GM23338 (cell line): Measurements from ENCODE around the gene ACADVL. TPM values are rescaled to one million over a fixed set of nuclear protein-coding genes. Genes with fewer than 3 reads are reported as not detected.
A peak's percentile ranks its signal among the peaks of the same experiment; 100 is the strongest.

Experiments
- ATAC-seq: fragments of 200-7000 bp; cut with Tn5 transposase; 3 replicates; pipeline ENCODE4 v1.9.1; 2020
- DNase-seq: peaks from one replicate; pipeline ENCODE4 v3.0.0-alpha.2; 2015; ENCODE audit warnings: low spot score
- H2AFZ ChIP-seq: fragments of 200-600 bp; sonication (generic); 2 replicates; pipeline ENCODE4 v1.8.0; 2016; ENCODE audit warnings: antibody characterized with exemption, mild to moderate bottlenecking, moderate library complexity
- H3F3A ChIP-seq: fragments of 200-600 bp; sonication (generic); replicated peaks from 2 replicates; pipeline ENCODE4 v1.8.0; 2017; ENCODE audit warnings: antibody characterized with exemption, mixed run types, low read depth
- H3K27ac ChIP-seq: fragments of 200-600 bp; sonication (generic); 2 replicates; pipeline ENCODE4 v1.6.1; 2016; ENCODE audit warnings: low read depth
- H3K27me3 ChIP-seq: fragments of 200-600 bp; sonication (generic); 2 replicates; pipeline ENCODE4 v1.8.0; 2016; ENCODE audit warnings: mild to moderate bottlenecking, mixed run types, moderate library complexity; ENCODE audit not compliant: insufficient read depth
- H3K36me3 ChIP-seq: fragments of 200-600 bp; sonication (generic); 2 replicates; pipeline ENCODE4 v1.8.0; 2016; ENCODE audit warnings: mild to moderate bottlenecking; ENCODE audit not compliant: insufficient read depth
- H3K4me1 ChIP-seq: fragments of 200-600 bp; sonication (generic); 2 replicates; pipeline ENCODE4 v1.8.0; 2016; ENCODE audit warnings: mild to moderate bottlenecking, moderate library complexity; ENCODE audit not compliant: insufficient read depth
- H3K4me2 ChIP-seq: fragments of 200-600 bp; sonication (generic); 2 replicates; pipeline ENCODE4 v1.7.1; 2017; ENCODE audit warnings: mixed run types
- H3K4me3 ChIP-seq: fragments of 200-600 bp; sonication (generic); 2 replicates; pipeline ENCODE4 v1.6.1; 2016; ENCODE audit warnings: mixed run types
- H3K79me2 ChIP-seq: fragments of 200-600 bp; sonication (generic); replicated peaks from 2 replicates; pipeline ENCODE4 v1.8.0; 2017; ENCODE audit warnings: mild to moderate bottlenecking; ENCODE audit not compliant: insufficient read depth
- H3K9me2 ChIP-seq: fragments of 200-600 bp; sonication (generic); 2 replicates; pipeline ENCODE4 v1.8.0; 2017; ENCODE audit not compliant: insufficient read depth
- H4K20me1 ChIP-seq: fragments of 200-600 bp; sonication (generic); replicated peaks from 2 replicates; pipeline ENCODE4 v1.8.0; 2017; ENCODE audit warnings: mild to moderate bottlenecking; ENCODE audit not compliant: insufficient read depth
- H3K27ac Mint-ChIP-seq: 2 replicates; pipeline ENCODE4 v1.8.0; 2020; ENCODE audit warnings: inconsistent platforms, mild to moderate bottlenecking, moderate library complexity, mixed read lengths
- H3K27me3 Mint-ChIP-seq: 3 replicates; pipeline ENCODE4 v1.8.0; 2022; ENCODE audit warnings: low read depth, mild to moderate bottlenecking, moderate library complexity, mixed read lengths, inconsistent platforms; ENCODE audit not compliant: insufficient read depth, poor library complexity
- H3K36me3 Mint-ChIP-seq: 3 replicates; pipeline ENCODE4 v1.8.0; 2021; ENCODE audit warnings: low read depth, mild to moderate bottlenecking, inconsistent platforms, moderate library complexity, mixed read lengths
- H3K4me1 Mint-ChIP-seq: 3 replicates; pipeline ENCODE4 v1.8.0; 2020; ENCODE audit warnings: mild to moderate bottlenecking, inconsistent platforms, mixed read lengths
- H3K4me3 Mint-ChIP-seq: 3 replicates; pipeline ENCODE4 v1.8.0; 2021; ENCODE audit warnings: moderate library complexity, mild to moderate bottlenecking, inconsistent platforms, mixed read lengths
- H3K9me3 Mint-ChIP-seq: 3 replicates; pipeline ENCODE4 v1.8.0; 2020; ENCODE audit warnings: moderate library complexity, mild to moderate bottlenecking, inconsistent platforms, mixed read lengths
- CREB1 ChIP-seq: fragments of 250-450 bp; sonication (Bioruptor Pico); IDR thresholded peaks from 2 replicates; pipeline ENCODE4 v1.5.0; 2020; ENCODE audit warnings: low read depth, mild to moderate bottlenecking, moderate library complexity
- EZH2 ChIP-seq: fragments of 200-600 bp; sonication (generic); IDR thresholded peaks from one replicate; pipeline ENCODE4 v1.8.0; 2017; ENCODE audit warnings: antibody characterized with exemption, mild to moderate bottlenecking, low read depth; ENCODE audit not compliant: unreplicated experiment
- EZH2phosphoT487 ChIP-seq: fragments of 200-600 bp; sonication (generic); IDR thresholded peaks from one replicate; pipeline ENCODE4 v1.8.1; 2018; ENCODE audit warnings: antibody characterized with exemption; ENCODE audit not compliant: unreplicated experiment
- JUNB ChIP-seq: IDR thresholded peaks from one replicate; pipeline ENCODE4 v1.6.1; 2016; ENCODE audit warnings: antibody characterized with exemption; ENCODE audit not compliant: unreplicated experiment
- NANOG ChIP-seq: IDR thresholded peaks from 2 replicates; pipeline ENCODE4 v1.6.1; 2016; ENCODE audit warnings: antibody characterized with exemption, borderline replicate concordance
- POLR2AphosphoS5 ChIP-seq: IDR thresholded peaks from 2 replicates; pipeline ENCODE4 v1.6.1; 2016; ENCODE audit warnings: antibody characterized with exemption, low read depth
- REST ChIP-seq: IDR thresholded peaks from one replicate; pipeline ENCODE4 v1.6.1; 2018; ENCODE audit warnings: antibody characterized with exemption; ENCODE audit not compliant: unreplicated experiment
- STAT1 ChIP-seq: IDR thresholded peaks from one replicate; pipeline ENCODE4 v1.6.1; 2016; ENCODE audit warnings: antibody characterized with exemption; ENCODE audit not compliant: unreplicated experiment
- ZNF114 ChIP-seq: fragments of 250-450 bp; sonication (Bioruptor Pico); IDR thresholded peaks from 2 replicates; pipeline ENCODE4 v1.5.0; 2020; ENCODE audit warnings: mild to moderate bottlenecking, moderate library complexity
- ZNF331 ChIP-seq: fragments of 250-450 bp; sonication (Bioruptor Pico); IDR thresholded peaks from 2 replicates; pipeline ENCODE4 v1.5.0; 2020; ENCODE audit warnings: low read depth, mild to moderate bottlenecking, moderate library complexity
- polyA plus RNA-seq: library from polyadenylated mRNA; unstranded; fragments of >200 nt; fragmentation: Nextera tagmentation; extraction: Ambion mirVana; gene quantifications from 2 replicates; pipeline ENCODE4 v1.2.1, GENCODE V29; 2016
- total RNA-seq: library from RNA; depleted of rRNA; stranded (reverse); fragments of >200 nt; shearing (Covaris generic); gene quantifications from 2 replicates; pipeline ENCODE4 v1.2.3, GENCODE V29; 2014
- TF ChIP-seq, protein P1 (sequence below): fragments of 250-450 bp; sonication (Bioruptor Pico); IDR thresholded peaks from 2 replicates; pipeline ENCODE4 v1.5.0; 2020; ENCODE audit warnings: mild to moderate bottlenecking, moderate library complexity
- TF ChIP-seq, protein P2 (sequence below): IDR thresholded peaks from 2 replicates; pipeline ENCODE4 v1.6.1; 2016; ENCODE audit warnings: antibody characterized with exemption
- TF ChIP-seq, protein P3 (sequence below), 2 experiments: fragments of 200-600 bp in 1 of 2; sonication (generic) in 1 of 2; conservative IDR thresholded peaks; 2 replicates each; pipeline versions ENCODE4 v1.5.1 to v1.6.1; 2016 to 2017; ENCODE audit warnings: antibody characterized with exemption in 2 of 2, low read depth in 2 of 2, mild to moderate bottlenecking in 2 of 2, moderate library complexity in 1 of 2

The ACADVL gene
- total and polyA plus RNA-seq, 2 experiments from 2014 or later, result 152 to 156 TPM

GRCh38 chr17:7253082-7253481, 33.3 kb downstream of the ACADVL start:
- Histone ChIP-seq H3K27ac (peak overlapping the region; percentile 96), H3K4me2 (peak overlapping the region; percentile 87), H3K4me1 (peaks cover 15% of the 10 kb centered on the region), H4K20me1 (peaks cover 28% of the 10 kb centered on the region), H3F3A (peaks cover 15% of the 10 kb centered on the region; the same call in 1 of the 2 replicates), H3K9me2 (no peaks in the 10 kb centered on the region), H3K27me3 (no peaks in the 10 kb centered on the region), H2AFZ (no peak overlapping the region), H3K36me3 (peaks cover 13% of the 10 kb centered on the region), H3K79me2 (peaks cover 47% of the 10 kb centered on the region), H3K4me3 (peak overlapping the region; percentile 65)
- H3K27ac Mint-ChIP-seq, result peak overlapping the region; percentile 100
- peaks cover 18% of the 10 kb centered on the region for H3K27me3 Mint-ChIP-seq
- H3K36me3 Mint-ChIP-seq, result peaks cover 49% of the 10 kb centered on the region
- H3K4me1 Mint-ChIP-seq, result peaks cover 28% of the 10 kb centered on the region
- H3K9me3 Mint-ChIP-seq, result peaks cover 3% of the 10 kb centered on the region; the same call in 2 of the 3 replicates
- TF ChIP-seq NANOG (no peak), JUNB (no peak), EZH2phosphoT487 (no peak), REST (no peak), POLR2AphosphoS5 (no peak), ZNF331 (CRISPR knock-in tag) (no peak), CREB1 (CRISPR knock-in tag) (no peak), EZH2 (no peak), ZNF114 (CRISPR knock-in tag) (no peak), STAT1 (no peak)
- TF ChIP-seq, protein P1, sequence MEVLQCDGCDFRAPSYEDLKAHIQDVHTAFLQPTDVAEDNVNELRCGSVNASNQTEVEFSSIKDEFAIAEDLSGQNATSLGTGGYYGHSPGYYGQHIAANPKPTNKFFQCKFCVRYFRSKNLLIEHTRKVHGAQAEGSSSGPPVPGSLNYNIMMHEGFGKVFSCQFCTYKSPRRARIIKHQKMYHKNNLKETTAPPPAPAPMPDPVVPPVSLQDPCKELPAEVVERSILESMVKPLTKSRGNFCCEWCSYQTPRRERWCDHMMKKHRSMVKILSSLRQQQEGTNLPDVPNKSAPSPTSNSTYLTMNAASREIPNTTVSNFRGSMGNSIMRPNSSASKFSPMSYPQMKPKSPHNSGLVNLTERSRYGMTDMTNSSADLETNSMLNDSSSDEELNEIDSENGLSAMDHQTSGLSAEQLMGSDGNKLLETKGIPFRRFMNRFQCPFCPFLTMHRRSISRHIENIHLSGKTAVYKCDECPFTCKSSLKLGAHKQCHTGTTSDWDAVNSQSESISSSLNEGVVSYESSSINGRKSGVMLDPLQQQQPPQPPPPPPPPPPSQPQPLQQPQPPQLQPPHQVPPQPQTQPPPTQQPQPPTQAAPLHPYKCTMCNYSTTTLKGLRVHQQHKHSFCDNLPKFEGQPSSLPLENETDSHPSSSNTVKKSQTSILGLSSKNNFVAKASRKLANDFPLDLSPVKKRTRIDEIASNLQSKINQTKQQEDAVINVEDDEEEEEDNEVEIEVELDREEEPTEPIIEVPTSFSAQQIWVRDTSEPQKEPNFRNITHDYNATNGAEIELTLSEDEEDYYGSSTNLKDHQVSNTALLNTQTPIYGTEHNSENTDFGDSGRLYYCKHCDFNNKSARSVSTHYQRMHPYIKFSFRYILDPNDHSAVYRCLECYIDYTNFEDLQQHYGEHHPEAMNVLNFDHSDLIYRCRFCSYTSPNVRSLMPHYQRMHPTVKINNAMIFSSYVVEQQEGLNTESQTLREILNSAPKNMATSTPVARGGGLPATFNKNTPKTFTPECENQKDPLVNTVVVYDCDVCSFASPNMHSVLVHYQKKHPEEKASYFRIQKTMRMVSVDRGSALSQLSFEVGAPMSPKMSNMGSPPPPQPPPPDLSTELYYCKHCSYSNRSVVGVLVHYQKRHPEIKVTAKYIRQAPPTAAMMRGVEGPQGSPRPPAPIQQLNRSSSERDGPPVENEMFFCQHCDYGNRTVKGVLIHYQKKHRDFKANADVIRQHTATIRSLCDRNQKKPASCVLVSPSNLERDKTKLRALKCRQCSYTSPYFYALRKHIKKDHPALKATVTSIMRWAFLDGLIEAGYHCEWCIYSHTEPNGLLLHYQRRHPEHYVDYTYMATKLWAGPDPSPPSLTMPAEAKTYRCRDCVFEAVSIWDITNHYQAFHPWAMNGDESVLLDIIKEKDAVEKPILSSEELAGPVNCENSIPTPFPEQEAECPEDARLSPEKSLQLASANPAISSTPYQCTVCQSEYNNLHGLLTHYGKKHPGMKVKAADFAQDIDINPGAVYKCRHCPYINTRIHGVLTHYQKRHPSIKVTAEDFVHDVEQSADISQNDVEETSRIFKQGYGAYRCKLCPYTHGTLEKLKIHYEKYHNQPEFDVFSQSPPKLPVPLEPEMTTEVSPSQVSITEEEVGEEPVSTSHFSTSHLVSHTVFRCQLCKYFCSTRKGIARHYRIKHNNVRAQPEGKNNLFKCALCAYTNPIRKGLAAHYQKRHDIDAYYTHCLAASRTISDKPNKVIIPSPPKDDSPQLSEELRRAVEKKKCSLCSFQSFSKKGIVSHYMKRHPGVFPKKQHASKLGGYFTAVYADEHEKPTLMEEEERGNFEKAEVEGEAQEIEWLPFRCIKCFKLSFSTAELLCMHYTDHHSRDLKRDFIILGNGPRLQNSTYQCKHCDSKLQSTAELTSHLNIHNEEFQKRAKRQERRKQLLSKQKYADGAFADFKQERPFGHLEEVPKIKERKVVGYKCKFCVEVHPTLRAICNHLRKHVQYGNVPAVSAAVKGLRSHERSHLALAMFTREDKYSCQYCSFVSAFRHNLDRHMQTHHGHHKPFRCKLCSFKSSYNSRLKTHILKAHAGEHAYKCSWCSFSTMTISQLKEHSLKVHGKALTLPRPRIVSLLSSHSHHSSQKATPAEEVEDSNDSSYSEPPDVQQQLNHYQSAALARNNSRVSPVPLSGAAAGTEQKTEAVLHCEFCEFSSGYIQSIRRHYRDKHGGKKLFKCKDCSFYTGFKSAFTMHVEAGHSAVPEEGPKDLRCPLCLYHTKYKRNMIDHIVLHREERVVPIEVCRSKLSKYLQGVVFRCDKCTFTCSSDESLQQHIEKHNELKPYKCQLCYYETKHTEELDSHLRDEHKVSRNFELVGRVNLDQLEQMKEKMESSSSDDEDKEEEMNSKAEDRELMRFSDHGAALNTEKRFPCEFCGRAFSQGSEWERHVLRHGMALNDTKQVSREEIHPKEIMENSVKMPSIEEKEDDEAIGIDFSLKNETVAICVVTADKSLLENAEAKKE (CRISPR knock-in tag), result no peak
- TF ChIP-seq, protein P2, sequence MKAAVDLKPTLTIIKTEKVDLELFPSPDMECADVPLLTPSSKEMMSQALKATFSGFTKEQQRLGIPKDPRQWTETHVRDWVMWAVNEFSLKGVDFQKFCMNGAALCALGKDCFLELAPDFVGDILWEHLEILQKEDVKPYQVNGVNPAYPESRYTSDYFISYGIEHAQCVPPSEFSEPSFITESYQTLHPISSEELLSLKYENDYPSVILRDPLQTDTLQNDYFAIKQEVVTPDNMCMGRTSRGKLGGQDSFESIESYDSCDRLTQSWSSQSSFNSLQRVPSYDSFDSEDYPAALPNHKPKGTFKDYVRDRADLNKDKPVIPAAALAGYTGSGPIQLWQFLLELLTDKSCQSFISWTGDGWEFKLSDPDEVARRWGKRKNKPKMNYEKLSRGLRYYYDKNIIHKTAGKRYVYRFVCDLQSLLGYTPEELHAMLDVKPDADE, result no peak
- TF ChIP-seq, protein P3, sequence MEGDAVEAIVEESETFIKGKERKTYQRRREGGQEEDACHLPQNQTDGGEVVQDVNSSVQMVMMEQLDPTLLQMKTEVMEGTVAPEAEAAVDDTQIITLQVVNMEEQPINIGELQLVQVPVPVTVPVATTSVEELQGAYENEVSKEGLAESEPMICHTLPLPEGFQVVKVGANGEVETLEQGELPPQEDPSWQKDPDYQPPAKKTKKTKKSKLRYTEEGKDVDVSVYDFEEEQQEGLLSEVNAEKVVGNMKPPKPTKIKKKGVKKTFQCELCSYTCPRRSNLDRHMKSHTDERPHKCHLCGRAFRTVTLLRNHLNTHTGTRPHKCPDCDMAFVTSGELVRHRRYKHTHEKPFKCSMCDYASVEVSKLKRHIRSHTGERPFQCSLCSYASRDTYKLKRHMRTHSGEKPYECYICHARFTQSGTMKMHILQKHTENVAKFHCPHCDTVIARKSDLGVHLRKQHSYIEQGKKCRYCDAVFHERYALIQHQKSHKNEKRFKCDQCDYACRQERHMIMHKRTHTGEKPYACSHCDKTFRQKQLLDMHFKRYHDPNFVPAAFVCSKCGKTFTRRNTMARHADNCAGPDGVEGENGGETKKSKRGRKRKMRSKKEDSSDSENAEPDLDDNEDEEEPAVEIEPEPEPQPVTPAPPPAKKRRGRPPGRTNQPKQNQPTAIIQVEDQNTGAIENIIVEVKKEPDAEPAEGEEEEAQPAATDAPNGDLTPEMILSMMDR (conservative IDR thresholded peaks at IDR 0.05; ENCODE audit: low read depth in 2 of 2), result no peak
- peak overlapping the region; percentile 91 for H3K4me3 Mint-ChIP-seq
- DNase-seq (no peak), ATAC-seq (no peak)
